Neural progenitor cell (in vitro differentiated cells): Measurements from ENCODE around the gene TMEM59. TPM values are rescaled to one million over a fixed set of nuclear protein-coding genes. Genes with fewer than 3 reads are reported as not detected.

Experiments
- DNase-seq: peaks from one replicate; pipeline ENCODE4 v3.0.0-alpha.2; 2016; ENCODE audit warnings: low spot score
- H2AFZ ChIP-seq: fragments of 200-600 bp; sonication (generic); replicated peaks from 2 replicates; pipeline ENCODE4 v1.6.1; 2016; ENCODE audit warnings: antibody characterized with exemption
- H3F3A ChIP-seq: fragments of 200-600 bp; sonication (generic); 2 replicates; pipeline ENCODE4 v1.6.1; 2016; ENCODE audit warnings: antibody characterized with exemption, low read depth
- H3K27ac ChIP-seq: fragments of 200-600 bp; sonication (generic); 2 replicates; pipeline ENCODE4 v1.5.1; 2016; ENCODE audit warnings: mild to moderate bottlenecking
- H3K27me3 ChIP-seq: fragments of 200-600 bp; sonication (generic); 2 replicates; pipeline ENCODE4 v1.6.1; 2016; ENCODE audit warnings: mild to moderate bottlenecking, moderate library complexity
- H3K36me3 ChIP-seq: fragments of 200-600 bp; sonication (generic); 2 replicates; pipeline ENCODE4 v1.5.1; 2016
- H3K4me1 ChIP-seq: fragments of 200-600 bp; sonication (generic); 2 replicates; pipeline ENCODE4 v1.6.1; 2016; ENCODE audit warnings: mixed run types
- H3K4me2 ChIP-seq: fragments of 200-600 bp; sonication (generic); 2 replicates; pipeline ENCODE4 v1.6.1; 2016
- H3K4me3 ChIP-seq: fragments of 200-600 bp; sonication (generic); 2 replicates; pipeline ENCODE4 v1.5.1; 2016
- H3K79me2 ChIP-seq: fragments of 200-600 bp; sonication (generic); 2 replicates; pipeline ENCODE4 v1.6.1; 2016; ENCODE audit warnings: low read depth
- H3K9ac ChIP-seq: fragments of 200-600 bp; sonication (generic); 2 replicates; pipeline ENCODE4 v1.6.1; 2016
- H3K9me3 ChIP-seq: fragments of 200-600 bp; sonication (generic); 2 replicates; pipeline ENCODE4 v1.5.1; 2016; ENCODE audit warnings: low read depth
- H4K20me1 ChIP-seq: fragments of 200-600 bp; sonication (generic); 2 replicates; pipeline ENCODE4 v1.6.1; 2016; ENCODE audit warnings: low read depth
- H3K27ac Mint-ChIP-seq: 3 replicates; pipeline ENCODE4 v1.8.0; 2021; ENCODE audit warnings: mixed read lengths
- H3K27me3 Mint-ChIP-seq: 2 replicates; pipeline ENCODE4 v1.8.0; 2022; ENCODE audit warnings: low read depth, mild to moderate bottlenecking, inconsistent platforms, moderate library complexity, mixed read lengths; ENCODE audit not compliant: insufficient read depth
- H3K36me3 Mint-ChIP-seq: 3 replicates; pipeline ENCODE4 v1.8.0; 2021; ENCODE audit warnings: mixed read lengths
- H3K4me1 Mint-ChIP-seq: 3 replicates; pipeline ENCODE4 v1.8.0; 2021; ENCODE audit warnings: mixed read lengths
- H3K4me3 Mint-ChIP-seq: 3 replicates; pipeline ENCODE4 v1.8.0; 2021; ENCODE audit warnings: mild to moderate bottlenecking, moderate library complexity, mixed read lengths
- H3K9me3 Mint-ChIP-seq: 3 replicates; pipeline ENCODE4 v1.8.0; 2020; ENCODE audit warnings: mixed read lengths
- EZH2 ChIP-seq: fragments of 200-600 bp; sonication (generic); IDR thresholded peaks from 2 replicates; pipeline ENCODE4 v1.6.1; 2017; ENCODE audit warnings: antibody characterized with exemption, mild to moderate bottlenecking, moderate library complexity
- EZH2phosphoT487 ChIP-seq: fragments of 200-600 bp; sonication (generic); IDR thresholded peaks from 2 replicates; pipeline ENCODE4 v1.6.1; 2017; ENCODE audit warnings: antibody characterized with exemption
- total RNA-seq: library from RNA; depleted of rRNA; stranded (reverse); fragments of >200 nt; gene quantifications from 2 replicates; pipeline ENCODE4 v1.2.3, GENCODE V29; 2015; ENCODE audit warnings: low replicate concordance
- TF ChIP-seq, protein P1 (sequence below): fragments of 200-600 bp; sonication (generic); IDR thresholded peaks from 2 replicates; pipeline ENCODE4 v1.5.1; 2017; ENCODE audit warnings: antibody characterized with exemption, mild to moderate bottlenecking

The TMEM59 gene
- total RNA-seq, 1 donor from 2014 or later: 139 TPM

DNA sequence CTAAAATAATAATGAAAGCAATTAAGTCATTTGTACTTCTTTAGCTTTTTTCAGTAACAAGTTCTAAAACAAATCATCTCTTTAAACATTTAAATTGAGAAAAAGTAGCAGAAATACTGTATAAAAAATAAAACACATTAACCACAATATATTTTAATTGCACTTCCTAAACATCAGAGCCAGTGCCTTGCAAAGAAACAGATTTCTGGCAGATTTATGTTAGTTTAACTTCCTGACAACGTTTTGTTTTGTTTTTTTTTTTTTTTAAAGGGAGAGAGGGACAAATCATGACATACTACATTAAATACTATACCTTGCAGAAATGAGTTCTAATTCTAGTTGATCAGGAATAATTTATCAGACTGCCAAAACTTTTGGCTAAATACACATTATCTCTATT is 11.2 kb downstream of the TMEM59 start:
- Histone ChIP-seq H3K27me3 (no peaks in the 10 kb centered on the region), H3K79me2 (peaks cover 7% of the 10 kb centered on the region), H3F3A (no peaks in the 10 kb centered on the region), H3K27ac (no peak overlapping the region), H4K20me1 (peaks cover 4% of the 10 kb centered on the region), H2AFZ (no peak overlapping the region), H3K9ac (no peak overlapping the region), H3K9me3 (no peaks in the 10 kb centered on the region), H3K4me1 (no peaks in the 10 kb centered on the region), H3K36me3 (no peaks in the 10 kb centered on the region), H3K4me3 (no peak overlapping the region), H3K4me2 (no peak overlapping the region)
- H3K9me3 Mint-ChIP-seq: no peaks in the 10 kb centered on the region
- TF ChIP-seq EZH2phosphoT487: no peak
- no peak for TF ChIP-seq EZH2
- TF ChIP-seq, protein P1, sequence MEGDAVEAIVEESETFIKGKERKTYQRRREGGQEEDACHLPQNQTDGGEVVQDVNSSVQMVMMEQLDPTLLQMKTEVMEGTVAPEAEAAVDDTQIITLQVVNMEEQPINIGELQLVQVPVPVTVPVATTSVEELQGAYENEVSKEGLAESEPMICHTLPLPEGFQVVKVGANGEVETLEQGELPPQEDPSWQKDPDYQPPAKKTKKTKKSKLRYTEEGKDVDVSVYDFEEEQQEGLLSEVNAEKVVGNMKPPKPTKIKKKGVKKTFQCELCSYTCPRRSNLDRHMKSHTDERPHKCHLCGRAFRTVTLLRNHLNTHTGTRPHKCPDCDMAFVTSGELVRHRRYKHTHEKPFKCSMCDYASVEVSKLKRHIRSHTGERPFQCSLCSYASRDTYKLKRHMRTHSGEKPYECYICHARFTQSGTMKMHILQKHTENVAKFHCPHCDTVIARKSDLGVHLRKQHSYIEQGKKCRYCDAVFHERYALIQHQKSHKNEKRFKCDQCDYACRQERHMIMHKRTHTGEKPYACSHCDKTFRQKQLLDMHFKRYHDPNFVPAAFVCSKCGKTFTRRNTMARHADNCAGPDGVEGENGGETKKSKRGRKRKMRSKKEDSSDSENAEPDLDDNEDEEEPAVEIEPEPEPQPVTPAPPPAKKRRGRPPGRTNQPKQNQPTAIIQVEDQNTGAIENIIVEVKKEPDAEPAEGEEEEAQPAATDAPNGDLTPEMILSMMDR: no peak
- H3K4me1 Mint-ChIP-seq: no peaks in the 10 kb centered on the region
- no peak for DNase-seq
- peaks cover 5% of the 10 kb centered on the region for H3K36me3 Mint-ChIP-seq
- H3K27ac Mint-ChIP-seq: no peak overlapping the region
- no peaks in the 10 kb centered on the region for H3K27me3 Mint-ChIP-seq
- H3K4me3 Mint-ChIP-seq: no peak overlapping the region

DNA sequence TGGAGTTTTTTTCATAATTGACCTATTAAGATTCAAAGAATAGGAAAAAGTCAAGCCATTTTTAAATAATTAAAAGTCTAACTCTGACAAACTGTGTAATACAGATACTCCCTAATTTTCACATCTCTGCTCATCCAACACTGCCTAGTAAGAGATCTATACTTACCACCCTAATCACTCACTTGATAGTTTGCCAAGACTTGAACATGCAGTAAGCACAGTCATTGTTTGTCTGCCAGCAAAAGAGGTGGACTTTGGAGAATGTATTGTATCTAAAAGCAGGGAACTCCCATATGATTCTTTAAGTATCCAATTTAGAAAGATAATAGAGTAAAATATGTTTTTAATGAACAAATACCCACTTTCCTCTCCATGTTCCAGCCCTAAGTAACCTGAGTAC is 15.5 kb downstream of the TMEM59 start:
- Histone ChIP-seq H3K4me1 (no peaks in the 10 kb centered on the region), H4K20me1 (no peaks in the 10 kb centered on the region), H3K9ac (no peak overlapping the region), H3F3A (no peaks in the 10 kb centered on the region), H3K4me3 (no peak overlapping the region), H3K4me2 (no peak overlapping the region), H3K9me3 (no peaks in the 10 kb centered on the region), H3K79me2 (no peaks in the 10 kb centered on the region), H3K27me3 (no peaks in the 10 kb centered on the region), H3K27ac (no peak overlapping the region), H3K36me3 (no peaks in the 10 kb centered on the region), H2AFZ (no peak overlapping the region)
- H3K4me1 Mint-ChIP-seq: no peaks in the 10 kb centered on the region
- H3K36me3 Mint-ChIP-seq: peaks cover 8% of the 10 kb centered on the region
- no peak overlapping the region for H3K27ac Mint-ChIP-seq
- no peak for DNase-seq
- TF ChIP-seq, protein P1: no peak
- TF ChIP-seq EZH2phosphoT487: no peak
- TF ChIP-seq EZH2: no peak
- H3K9me3 Mint-ChIP-seq: no peaks in the 10 kb centered on the region
- no peak overlapping the region for H3K4me3 Mint-ChIP-seq
- no peaks in the 10 kb centered on the region for H3K27me3 Mint-ChIP-seq

DNA sequence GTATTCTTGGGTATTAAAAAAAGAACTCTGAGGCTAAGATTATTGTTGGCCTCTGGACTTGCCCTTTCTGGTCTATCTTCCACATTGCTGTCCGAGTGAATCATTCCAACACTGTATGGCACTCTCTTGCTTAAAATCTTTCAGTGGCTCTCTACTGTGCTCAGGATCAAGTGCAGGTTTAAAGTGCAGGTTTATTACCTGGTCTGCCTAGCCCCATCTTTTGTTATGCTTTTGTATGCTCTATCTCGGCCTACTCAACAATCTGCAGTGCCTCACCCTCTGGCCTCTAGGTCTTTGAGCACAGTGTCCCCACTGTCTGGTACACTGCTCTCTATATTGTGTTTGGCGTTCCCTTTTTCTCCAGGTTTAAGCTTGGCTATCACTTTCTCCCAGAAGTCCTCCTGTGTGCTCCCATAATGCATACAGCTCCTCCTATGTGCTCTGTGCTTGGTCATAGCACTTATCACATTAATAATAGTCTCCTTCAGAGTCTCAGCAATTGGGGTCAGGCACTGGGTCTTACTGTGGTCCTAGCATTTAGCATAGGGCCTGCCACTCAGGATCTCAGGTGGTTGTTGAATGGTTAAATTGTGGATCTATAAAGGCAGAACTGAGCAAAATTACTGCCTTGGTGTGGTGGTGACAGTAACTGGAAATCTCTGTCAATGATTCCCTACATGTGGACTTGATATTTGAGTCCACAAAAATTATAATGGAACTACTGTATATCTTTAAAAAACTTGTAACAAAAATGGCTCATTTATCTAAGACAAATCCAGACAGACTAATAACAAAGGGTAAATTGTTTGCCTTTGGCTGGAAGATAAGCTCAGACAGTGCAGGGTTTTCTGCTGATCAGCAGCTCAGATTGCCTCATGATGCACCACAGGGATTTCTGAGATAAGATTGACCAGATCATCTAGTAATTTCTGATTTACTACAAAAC is 24.4 kb downstream of the TMEM59 start:
- H2AFZ ChIP-seq: no peak overlapping the region
- Mint-ChIP-seq H3K9me3 (peaks cover 2% of the 10 kb centered on the region), H3K27me3 (no peaks in the 10 kb centered on the region), H3K4me1 (peaks cover 2% of the 10 kb centered on the region), H3K4me3 (no peak overlapping the region), H3K27ac (no peak overlapping the region), H3K36me3 (peaks cover 2% of the 10 kb centered on the region)
- H3K79me2 ChIP-seq: no peaks in the 10 kb centered on the region
- TF ChIP-seq EZH2 (no peak), EZH2phosphoT487 (no peak)
- TF ChIP-seq, protein P1: no peak
- H3K4me3 ChIP-seq: no peak overlapping the region
- no peaks in the 10 kb centered on the region for H3K27me3 ChIP-seq
- no peaks in the 10 kb centered on the region for H3F3A ChIP-seq
- H3K4me2 ChIP-seq: no peak overlapping the region
- H3K9me3 ChIP-seq: no peaks in the 10 kb centered on the region
- H3K9ac ChIP-seq: no peak overlapping the region
- no peaks in the 10 kb centered on the region for H4K20me1 ChIP-seq
- H3K27ac ChIP-seq: no peak overlapping the region
- H3K4me1 ChIP-seq: no peaks in the 10 kb centered on the region
- DNase-seq: no peak
- H3K36me3 ChIP-seq: peaks cover 11% of the 10 kb centered on the region
